ENCODE measurements around the gene MCL1.
"Not testable (repeated sequence)": the region's sequence is repeated elsewhere in the genome, so short reads cannot be mapped to it uniquely, and the experiment has no call there.

MCL1 gene

GRCh38 chr1:150567717-150568593, 11.5 kb downstream of the MCL1 start:
- peak; percentile 76 for DNase-seq

GRCh38 chr1:150567341-150567716, 12.1 kb downstream of the MCL1 start:
- peak; percentile 71 for DNase-seq

- no peak for DNase-seq
These were observed 12.6 kb downstream of the MCL1 start for GRCh38 chr1:150566589-150567340.

- not testable (repeated sequence) for DNase-seq
These were observed 14.0 kb downstream of the MCL1 start for GRCh38 chr1:150565240-150565991.

- peak; percentile 55 for DNase-seq
These were observed 15.1 kb downstream of the MCL1 start for GRCh38 chr1:150564051-150564991.

GRCh38 chr1:150563340-150564038, 15.9 kb downstream of the MCL1 start:
- peak; percentile 60 for DNase-seq

GRCh38 chr1:150562446-150563339, 16.7 kb downstream of the MCL1 start:
- DNase-seq = peak; percentile 83

GRCh38 chr1:150561974-150562445, 17.4 kb downstream of the MCL1 start:
- peak; percentile 94 for DNase-seq

GRCh38 chr1:150561254-150561973, 18.0 kb downstream of the MCL1 start:
- DNase-seq = peak; percentile 82

GRCh38 chr1:150560576-150561253, 18.7 kb downstream of the MCL1 start:
- peak; percentile 92 for DNase-seq

GRCh38 chr1:150560011-150560438, 19.4 kb downstream of the MCL1 start:
- peak; percentile 87 for DNase-seq

- DNase-seq = no peak
These were observed 19.8 kb downstream of the MCL1 start for GRCh38 chr1:150559656-150560010.

- DNase-seq = no peak
These were observed 20.4 kb downstream of the MCL1 start for GRCh38 chr1:150558761-150559655.

GRCh38 chr1:150558303-150558704, 21.1 kb downstream of the MCL1 start:
- no peak for DNase-seq

GRCh38 chr1:150557813-150558212, 21.6 kb downstream of the MCL1 start:
- no peak for DNase-seq

- no peak for DNase-seq
These were observed 22.3 kb downstream of the MCL1 start for GRCh38 chr1:150557065-150557600.
